Fibroblast of villous mesenchyme (primary cell): ENCODE results near the gene ARMS2. TPM values are rescaled to one million over a fixed set of nuclear protein-coding genes. Genes with fewer than 3 reads are reported as not detected.

Source experiments
- DNase-seq: peaks from one replicate; pipeline ENCODE4 v3.0.0-alpha.2; 2010; ENCODE audit warnings: low read depth
- H3K4me3 ChIP-seq: 2 replicates; pipeline ENCODE4 v1.5.1; 2011; ENCODE audit warnings: low read depth, mild to moderate bottlenecking, low read length
- total RNA-seq: library from RNA; depleted of rRNA; stranded (reverse); fragments of >200 nt; gene quantifications from 2 replicates; pipeline ENCODE4 v1.2.3, GENCODE V29; 2012
- TF ChIP-seq, protein P1 (sequence below): IDR thresholded peaks from 2 replicates; pipeline ENCODE4 v1.5.1; 2012; ENCODE audit warnings: low read depth, mild to moderate bottlenecking, low read length; ENCODE audit not compliant: insufficient read depth

Gene ARMS2
- total RNA-seq, 1 donor = not detected

DNA sequence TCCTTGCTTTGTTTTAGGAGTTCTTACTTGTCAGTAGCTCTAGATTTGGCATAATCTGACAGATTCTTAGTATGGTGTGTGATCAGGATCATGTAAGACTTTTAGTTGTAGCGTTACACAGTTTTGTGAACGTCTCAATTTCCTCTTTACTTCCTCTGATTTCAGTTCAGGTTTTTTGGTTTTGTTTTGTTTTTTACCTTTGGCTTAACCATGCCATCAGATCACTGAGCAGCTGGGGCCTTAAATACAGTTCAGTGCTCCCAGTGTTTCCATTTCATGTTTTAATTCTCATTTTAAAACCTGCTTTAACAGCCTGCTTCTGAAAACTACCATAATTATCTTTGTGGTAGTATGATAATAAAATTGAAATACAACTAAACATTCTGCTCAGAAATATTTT, 27.2 kb upstream of the ARMS2 start:
- no peak overlapping the region for H3K4me3 ChIP-seq
- TF ChIP-seq, protein P1, sequence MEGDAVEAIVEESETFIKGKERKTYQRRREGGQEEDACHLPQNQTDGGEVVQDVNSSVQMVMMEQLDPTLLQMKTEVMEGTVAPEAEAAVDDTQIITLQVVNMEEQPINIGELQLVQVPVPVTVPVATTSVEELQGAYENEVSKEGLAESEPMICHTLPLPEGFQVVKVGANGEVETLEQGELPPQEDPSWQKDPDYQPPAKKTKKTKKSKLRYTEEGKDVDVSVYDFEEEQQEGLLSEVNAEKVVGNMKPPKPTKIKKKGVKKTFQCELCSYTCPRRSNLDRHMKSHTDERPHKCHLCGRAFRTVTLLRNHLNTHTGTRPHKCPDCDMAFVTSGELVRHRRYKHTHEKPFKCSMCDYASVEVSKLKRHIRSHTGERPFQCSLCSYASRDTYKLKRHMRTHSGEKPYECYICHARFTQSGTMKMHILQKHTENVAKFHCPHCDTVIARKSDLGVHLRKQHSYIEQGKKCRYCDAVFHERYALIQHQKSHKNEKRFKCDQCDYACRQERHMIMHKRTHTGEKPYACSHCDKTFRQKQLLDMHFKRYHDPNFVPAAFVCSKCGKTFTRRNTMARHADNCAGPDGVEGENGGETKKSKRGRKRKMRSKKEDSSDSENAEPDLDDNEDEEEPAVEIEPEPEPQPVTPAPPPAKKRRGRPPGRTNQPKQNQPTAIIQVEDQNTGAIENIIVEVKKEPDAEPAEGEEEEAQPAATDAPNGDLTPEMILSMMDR = no peak
- no peak for DNase-seq

DNA sequence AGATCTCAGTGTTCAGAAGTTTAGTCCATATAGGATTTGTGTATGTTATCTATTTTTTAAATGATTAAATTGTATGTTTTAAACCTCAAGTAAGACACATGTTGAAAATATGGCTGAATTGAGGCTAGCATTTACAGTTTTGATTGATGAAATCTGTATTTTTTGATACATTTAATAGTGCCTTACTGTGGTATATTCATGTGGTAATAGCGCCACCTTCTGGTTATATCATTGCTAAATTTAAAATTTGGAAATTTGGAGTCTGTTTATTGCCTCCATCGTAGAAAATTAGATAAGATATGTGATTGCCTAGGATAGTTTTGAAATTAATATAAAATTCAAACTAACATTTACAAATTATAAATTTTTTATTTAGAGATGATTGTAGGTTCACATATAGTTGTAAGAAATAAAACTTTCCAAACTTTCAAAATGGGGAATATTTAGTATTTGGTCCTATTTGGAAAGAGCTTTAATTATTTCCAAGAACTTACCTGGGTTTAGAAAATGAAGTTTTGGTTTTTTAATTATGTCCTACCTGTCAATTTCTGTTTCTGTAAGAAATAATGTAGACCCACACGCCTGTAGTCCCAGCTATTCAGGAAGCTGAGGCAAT, 19.1 kb upstream of the ARMS2 start:
- peak; percentile 61 for DNase-seq
- no peak overlapping the region for H3K4me3 ChIP-seq
- TF ChIP-seq, protein P1 = peak; percentile 51

DNA sequence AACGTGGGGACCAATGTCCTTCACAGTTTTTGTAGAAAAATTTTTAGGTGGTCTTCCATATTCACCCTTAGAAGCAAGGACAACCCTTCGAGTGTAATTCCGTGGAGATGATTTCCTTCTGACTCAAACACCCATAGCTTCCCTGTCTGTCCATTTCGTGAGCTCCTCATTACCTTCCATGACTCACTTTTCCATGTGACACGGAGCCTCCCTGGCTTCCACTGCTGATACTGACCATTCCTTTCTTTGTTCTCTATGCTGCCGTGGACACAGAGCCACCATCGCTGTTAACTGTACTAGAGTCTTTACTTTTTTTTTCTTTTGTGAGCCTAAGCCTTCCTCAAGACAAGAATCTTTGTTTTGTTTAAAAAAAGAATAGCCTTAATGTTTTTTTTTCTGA, 12.5 kb upstream of the ARMS2 start:
- no peak overlapping the region for H3K4me3 ChIP-seq
- TF ChIP-seq, protein P1 = no peak
- peak; percentile 59 for DNase-seq

DNA sequence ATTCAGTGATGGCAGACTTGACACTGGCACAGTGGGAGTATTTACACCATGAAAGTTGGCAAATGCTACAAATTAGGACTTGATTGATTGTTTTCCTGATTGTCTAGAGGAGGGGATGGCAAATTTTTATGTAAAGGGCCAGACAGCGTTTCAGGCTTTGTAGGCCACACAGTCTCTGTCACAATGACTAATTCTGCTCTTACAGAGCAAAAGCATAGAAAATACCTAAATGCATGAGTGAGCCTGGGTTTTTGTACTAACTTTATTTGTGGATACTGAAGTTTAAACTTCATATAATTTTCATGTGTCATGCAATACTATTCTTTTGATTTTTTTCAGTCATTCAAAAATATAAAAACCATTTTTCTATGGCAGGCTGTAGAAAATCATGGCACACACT, 9.0 kb upstream of the ARMS2 start:
- no peak overlapping the region for H3K4me3 ChIP-seq
- no peak for DNase-seq
- TF ChIP-seq, protein P1 = no peak

DNA sequence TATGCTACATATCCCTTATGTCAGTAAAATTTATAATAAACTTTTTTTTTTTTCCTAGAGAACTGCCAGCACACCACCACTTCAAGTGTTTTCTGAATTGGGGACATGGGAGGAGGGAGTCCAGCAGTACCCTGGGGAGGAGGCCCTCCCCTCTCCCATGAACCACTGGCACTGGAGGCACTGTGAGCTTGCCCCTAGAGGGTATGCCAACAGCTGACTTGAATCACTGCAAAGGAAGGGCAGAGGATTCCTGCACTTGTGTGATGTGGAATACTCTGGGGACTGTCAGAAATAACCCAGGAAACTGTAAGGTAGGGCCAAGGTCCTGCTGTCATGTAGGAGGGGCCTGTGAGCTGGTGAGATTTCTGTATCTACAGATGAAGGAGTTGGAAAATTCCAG, 8.5 kb upstream of the ARMS2 start:
- TF ChIP-seq, protein P1 = no peak
- DNase-seq = no peak

DNA sequence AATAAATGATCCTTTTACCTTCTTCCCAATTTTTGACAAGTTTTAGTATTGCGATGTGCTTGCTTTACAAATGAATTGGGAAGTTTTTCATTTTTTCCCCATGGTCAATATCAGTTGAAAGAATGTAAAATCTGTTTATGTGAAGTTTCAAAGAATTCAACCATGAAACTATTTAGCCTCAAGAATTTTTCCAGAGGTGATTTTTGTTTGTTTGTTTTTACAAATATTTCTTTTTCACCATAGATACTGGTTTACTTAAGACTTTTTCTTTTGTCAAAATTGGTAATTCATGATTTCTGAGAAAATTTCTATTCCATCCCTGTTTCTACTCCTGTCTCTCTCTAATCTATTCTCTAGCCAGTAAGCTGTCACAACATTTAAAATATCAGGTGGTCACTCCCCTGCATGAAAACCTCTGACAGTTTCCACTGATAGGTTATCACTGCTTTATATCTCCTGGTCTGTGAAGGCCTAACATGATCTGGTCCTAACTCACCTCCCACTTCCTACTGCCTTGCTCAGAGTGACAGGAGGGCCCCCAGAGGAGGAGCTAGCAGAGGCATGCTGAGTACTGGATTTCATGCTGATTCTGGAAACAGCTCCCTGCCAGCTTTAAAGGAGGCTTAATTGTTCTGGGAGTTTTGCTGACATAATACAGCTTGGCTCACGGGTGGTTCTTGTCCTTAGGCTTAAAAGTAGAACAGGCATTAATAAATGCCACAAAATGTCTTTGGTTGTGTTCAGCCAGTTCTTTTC, 7.6 kb upstream of the ARMS2 start:
- DNase-seq = no peak
- TF ChIP-seq, protein P1 = no peak
- no peak overlapping the region for H3K4me3 ChIP-seq

More for the DNA sequence above, 8.5 kb upstream of the ARMS2 start:
- no peak overlapping the region for H3K4me3 ChIP-seq
